ENCODE measurements around the gene CNIH1.

- TF ChIP-seq ZBTB43 (CRISPR knock-in tag; conservative IDR thresholded peaks at IDR 0.05), result no peak
- no peak for TF ChIP-seq FOXJ3 (CRISPR knock-in tag; IDR thresholded peaks at IDR 0.05; ENCODE audit: borderline replicate concordance)
- no peak for TF ChIP-seq YEATS2 (CRISPR knock-in tag; IDR thresholded peaks at IDR 0.05; ENCODE audit: borderline replicate concordance)
- no peak for TF ChIP-seq ZNF570 (CRISPR knock-in tag; IDR thresholded peaks at IDR 0.05; ENCODE audit: borderline replicate concordance)
- no peak for TF ChIP-seq CHD4 (IDR thresholded peaks at IDR 0.05; ENCODE audit: borderline replicate concordance, low read length)
- TF ChIP-seq ZNF18 (CRISPR knock-in tag; IDR thresholded peaks at IDR 0.05; ENCODE audit: insufficient replicate concordance), result no peak
- TF ChIP-seq ZNF746 (CRISPR knock-in tag; IDR thresholded peaks at IDR 0.05), result no peak
- TF ChIP-seq ZZZ3 (CRISPR knock-in tag; IDR thresholded peaks at IDR 0.05; ENCODE audit: borderline replicate concordance), result no peak
- TF ChIP-seq MTF1 (CRISPR knock-in tag; IDR thresholded peaks at IDR 0.05), result no peak
- no peak for TF ChIP-seq FOXM1 (CRISPR knock-in tag; IDR thresholded peaks at IDR 0.05)
- no peak for TF ChIP-seq TAF1 (CRISPR knock-in tag; IDR thresholded peaks at IDR 0.05)
- no peak for TF ChIP-seq CTCF (CRISPR knock-in tag; IDR thresholded peaks at IDR 0.05)
- no peak for TF ChIP-seq MEF2D (CRISPR knock-in tag; IDR thresholded peaks at IDR 0.05)
Measured at GRCh38 chr14:54475187-54475899, 34.2 kb upstream of the CNIH1 start.

All from HepG2 (cell line).